Small intestine (tissue), 7 donors: Measurements from ENCODE around the gene DNAJB11. TPM values are rescaled to one million over a fixed set of nuclear protein-coding genes. Genes with fewer than 3 reads are reported as not detected.

Source experiments
- DNase-seq, 2 donors: peaks; one replicate each; pipeline versions ENCODE4 v3.0.0 to v3.0.0-alpha.2; 2013
- FAIRE-seq: peaks from 2 replicates; lab custom pipeline; 2012; peaks lifted over from hg19 to GRCh38; lab: Jason Lieb, UNC
- H3K27ac ChIP-seq, 3 donors: one replicate each; pipeline ENCODE4 v1.5.1; 2013; ENCODE audit warnings: low read length in 2 of 3, mild to moderate bottlenecking in 2 of 3, control low read depth in 1 of 3, inconsistent platforms in 1 of 3, low read depth in 1 of 3, moderate library complexity in 1 of 3
- H3K27me3 ChIP-seq, 3 donors: one replicate each; pipeline ENCODE4 v1.6.1; 2013; ENCODE audit warnings: low read length in 3 of 3, inconsistent platforms in 1 of 3; ENCODE audit not compliant: control insufficient read depth in 3 of 3, insufficient read depth in 3 of 3
- H3K36me3 ChIP-seq, 3 donors: one replicate each; pipeline ENCODE4 v1.6.1; 2013; ENCODE audit warnings: low read length in 3 of 3, inconsistent platforms in 1 of 3, low read depth in 1 of 3, mild to moderate bottlenecking in 1 of 3, moderate library complexity in 1 of 3; ENCODE audit not compliant: control insufficient read depth in 3 of 3, insufficient read depth in 2 of 3
- H3K4me1 ChIP-seq, 3 donors: one replicate each; pipeline ENCODE4 v1.6.1; 2013; ENCODE audit warnings: low read length in 2 of 3, inconsistent platforms in 1 of 3, low read depth in 1 of 3, mild to moderate bottlenecking in 1 of 3, moderate library complexity in 1 of 3; ENCODE audit not compliant: control insufficient read depth in 3 of 3, insufficient read depth in 2 of 3
- H3K4me3 ChIP-seq, 3 donors: one replicate each; pipeline ENCODE4 v1.5.1; 2013; ENCODE audit warnings: low read length in 3 of 3, control low read depth in 1 of 3, inconsistent platforms in 1 of 3, low read depth in 1 of 3, mild to moderate bottlenecking in 1 of 3, moderate library complexity in 1 of 3
- H3K9me3 ChIP-seq, 2 donors: one replicate each; pipeline ENCODE4 v1.6.1; 2013; ENCODE audit warnings: low read depth in 1 of 2, low read length in 1 of 2; ENCODE audit not compliant: control insufficient read depth in 2 of 2, insufficient read depth in 1 of 2
- WGBS, 3 donors: extraction: QIAGEN DNeasy Blood & Tissue Kit; methylation state at CpG; one replicate each; pipeline ENCODE4 v1.1.7; 2013; 5-methylcytosine and 5-hydroxymethylcytosine counted together
- polyA plus RNA-seq, 4 donors: library from polyadenylated mRNA; stranded (reverse) in 3 of 4; unstranded in 1 of 4; fragments of 200-250 nt in 3 of 4; fragments of 120-200 nt in 1 of 4; gene quantifications; one replicate each; pipeline versions ENCODE4 v1.2.1 to v1.2.3, GENCODE V29; 2013
- donor health status: healthy with polysubstance abuse.
- donor health status: control.
- donor health status: control.
- donor health status: Bipolar disorder and iron deficiency.
- donor health status: healthy.

DNAJB11 gene
- polyA plus RNA-seq, 4 donors, result 36.7 to 86.6 (median 52.7) TPM

- Histone ChIP-seq H3K4me3 (no peak overlapping the region), H3K27ac (peak overlapping the region in 2 of 3 donors; percentile 44 to 83), H3K4me1 (peaks cover 11 to 47% (median 13%) of the 10 kb centered on the region in 3 donors), H3K36me3 (no peaks in the 10 kb centered on the region), H3K27me3 (no peaks in the 10 kb centered on the region), H3K9me3 (no peaks in the 10 kb centered on the region)
- WGBS, 3 donors, result 72 to 75% (median 74%) methylated on average over 6 of the region's 6 CpGs
- DNase-seq, result peak in 1 of 2 donors; percentile 26
- FAIRE-seq, result no peak
These were observed 24.1 kb downstream of the DNAJB11 start for GRCh38 chr3:186594591-186595113.

GRCh38 chr3:186596568-186597287 is 26.2 kb downstream of the DNAJB11 start:
- Histone ChIP-seq H3K4me1 (peaks cover 7 to 42% (median 7%) of the 10 kb centered on the region in 3 donors), H3K4me3 (no peak overlapping the region), H3K27ac (no peak overlapping the region), H3K36me3 (no peaks in the 10 kb centered on the region), H3K9me3 (no peaks in the 10 kb centered on the region), H3K27me3 (no peaks in the 10 kb centered on the region)
- no peak for FAIRE-seq
- DNase-seq, result no peak
- 71 to 86% (median 81%) methylated on average over 17 of the region's 17 CpGs for WGBS, 3 donors

- FAIRE-seq, result no peak
- WGBS, 3 donors, result 86 to 87% (median 87%) methylated on average over 11 of the region's 11 CpGs
These were observed 27.7 kb downstream of the DNAJB11 start for GRCh38 chr3:186598108-186598784.

GRCh38 chr3:186598794-186599141 is 28.2 kb downstream of the DNAJB11 start:
- no peak for FAIRE-seq
- WGBS, 3 donors, result 81 to 88% (median 86%) methylated on average over 4 of the region's 4 CpGs
- no peak for DNase-seq
- H3K4me3 ChIP-seq, result no peak overlapping the region
- no peaks in the 10 kb centered on the region for H3K9me3 ChIP-seq
- H3K27me3 ChIP-seq, result no peaks in the 10 kb centered on the region
- peaks cover 7 to 42% (median 7%) of the 10 kb centered on the region in 3 donors for H3K4me1 ChIP-seq
- peak overlapping the region in 1 of 3 donors; percentile 90 for H3K27ac ChIP-seq
- H3K36me3 ChIP-seq, result no peaks in the 10 kb centered on the region

More at GRCh38 chr3:186598108-186598784, 27.7 kb downstream of the DNAJB11 start:
- Histone ChIP-seq H3K4me1 (peaks cover 7 to 47% (median 7%) of the 10 kb centered on the region in 3 donors), H3K4me3 (no peak overlapping the region), H3K27ac (peak overlapping the region in 2 of 3 donors; percentile 24 to 90), H3K36me3 (no peaks in the 10 kb centered on the region), H3K27me3 (no peaks in the 10 kb centered on the region), H3K9me3 (no peaks in the 10 kb centered on the region)
- no peak for DNase-seq

- Histone ChIP-seq H3K36me3 (no peaks in the 10 kb centered on the region), H3K27me3 (no peaks in the 10 kb centered on the region), H3K4me3 (no peak overlapping the region), H3K27ac (peak overlapping the region in 2 of 3 donors; percentile 79 to 90), H3K9me3 (no peaks in the 10 kb centered on the region), H3K4me1 (peaks cover 7 to 40% (median 7%) of the 10 kb centered on the region in 3 donors)
- FAIRE-seq, result no peak
- 33 to 61% (median 37%) methylated on average over 12 of the region's 12 CpGs for WGBS, 3 donors
- DNase-seq, result peak; percentile 59 to 69
These were observed 28.7 kb downstream of the DNAJB11 start for GRCh38 chr3:186599142-186599784.

GRCh38 chr3:186599785-186600166 is 29.3 kb downstream of the DNAJB11 start:
- DNase-seq, result peak in 1 of 2 donors; percentile 9
- FAIRE-seq, result no peak
- 84 to 100% (median 96%) methylated on average over 2 of the region's 2 CpGs for WGBS, 3 donors
- no peak overlapping the region for H3K4me3 ChIP-seq
- peak overlapping the region in 2 of 3 donors; percentile 79 to 90 for H3K27ac ChIP-seq
- no peaks in the 10 kb centered on the region for H3K27me3 ChIP-seq
- no peaks in the 10 kb centered on the region for H3K36me3 ChIP-seq
- no peaks in the 10 kb centered on the region for H3K9me3 ChIP-seq
- H3K4me1 ChIP-seq, result peaks cover 4 to 38% (median 5%) of the 10 kb centered on the region in 3 donors

- Histone ChIP-seq H3K27me3 (no peaks in the 10 kb centered on the region), H3K4me3 (no peak overlapping the region), H3K4me1 (peaks cover 2 to 46% (median 5%) of the 10 kb centered on the region in 3 donors), H3K9me3 (peaks cover 0 to 3% of the 10 kb centered on the region in 2 donors), H3K27ac (peak overlapping the region in 1 of 3 donors; percentile 90), H3K36me3 (no peaks in the 10 kb centered on the region)
- 59 to 62% (median 59%) methylated on average over 3 of the region's 3 CpGs for WGBS, 3 donors
- FAIRE-seq (no peak), DNase-seq (no peak)
These were observed 30.4 kb downstream of the DNAJB11 start for GRCh38 chr3:186600896-186601295.

GRCh38 chr3:186603159-186603558 is 32.6 kb downstream of the DNAJB11 start:
- no peak for FAIRE-seq
- no peak overlapping the region for H3K27ac ChIP-seq
- no peak for DNase-seq
- no peak overlapping the region for H3K4me3 ChIP-seq
- H3K9me3 ChIP-seq, result peaks cover 0 to 3% of the 10 kb centered on the region in 2 donors
- H3K27me3 ChIP-seq, result no peaks in the 10 kb centered on the region
- WGBS, 3 donors, result 81 to 86% (median 83%) methylated on average over 7 of the region's 7 CpGs
- H3K36me3 ChIP-seq, result no peaks in the 10 kb centered on the region
- peaks cover 2 to 50% (median 5%) of the 10 kb centered on the region in 3 donors for H3K4me1 ChIP-seq
